SK-N-SH treated with all-trans-retinoic acid at 6 μM for 48 hours (cell line): Measurements from ENCODE around the gene UBL7.

Experiments
- ATAC-seq: fragments of 200-7000 bp; cut with Tn5 transposase; 3 replicates; pipeline ENCODE4 v1.9.1; 2020; ENCODE audit warnings: mild to moderate bottlenecking, moderate library complexity
- ARNTL ChIP-seq: fragments of 450-650 bp; formaldehyde crosslinking; IDR thresholded peaks from 2 replicates; pipeline ENCODE4 v1.5.0; 2020; ENCODE audit warnings: low read depth, mild to moderate bottlenecking, moderate library complexity, borderline replicate concordance
- CREB5 ChIP-seq: fragments of 250-450 bp; sonication (Bioruptor Pico); IDR thresholded peaks from 2 replicates; pipeline ENCODE4 v1.5.1; 2020; ENCODE audit warnings: low read depth, mild to moderate bottlenecking, moderate library complexity
- CSDC2 ChIP-seq: fragments of 250-450 bp; sonication (Bioruptor Pico); IDR thresholded peaks from 2 replicates; pipeline ENCODE4 v1.5.0; 2020; ENCODE audit warnings: mild to moderate bottlenecking, moderate library complexity
- CSRNP3 ChIP-seq: fragments of 250-450 bp; sonication (Bioruptor Pico); IDR thresholded peaks from 2 replicates; pipeline ENCODE4 v1.5.1; 2021; ENCODE audit warnings: mild to moderate bottlenecking, moderate library complexity
- ESRRG ChIP-seq: fragments of 250-450 bp; sonication (Bioruptor Pico); IDR thresholded peaks from 2 replicates; pipeline ENCODE4 v1.6.1; 2021; ENCODE audit warnings: mild to moderate bottlenecking
- GLIS3 ChIP-seq: fragments of 250-450 bp; sonication (Bioruptor Pico); IDR thresholded peaks from 2 replicates; pipeline ENCODE4 v1.5.0; 2020; ENCODE audit warnings: mild to moderate bottlenecking, moderate library complexity
- ISL1 ChIP-seq: fragments of 250-450 bp; sonication (Bioruptor Pico); IDR thresholded peaks from 2 replicates; pipeline ENCODE4 v2.1.2; 2022; ENCODE audit warnings: mild to moderate bottlenecking, moderate library complexity
- OSR1 ChIP-seq: fragments of 250-450 bp; sonication (Bioruptor Pico); IDR thresholded peaks from 2 replicates; pipeline ENCODE4 v1.8.0; 2022; ENCODE audit warnings: moderate library complexity, mild to moderate bottlenecking, inconsistent platforms
- PATZ1 ChIP-seq: fragments of 250-450 bp; sonication (Bioruptor Pico); IDR thresholded peaks from 2 replicates; pipeline ENCODE4 v1.8.0; 2020; ENCODE audit warnings: mild to moderate bottlenecking, moderate library complexity, borderline replicate concordance
- POU6F1 ChIP-seq: fragments of 250-450 bp; sonication (Bioruptor Pico); IDR thresholded peaks from 2 replicates; pipeline ENCODE4 v1.8.0; 2021; ENCODE audit warnings: low read depth, mild to moderate bottlenecking, moderate library complexity, borderline replicate concordance
- PPARA ChIP-seq: fragments of 250-450 bp; sonication (Bioruptor Pico); IDR thresholded peaks from 2 replicates; pipeline ENCODE4 v1.5.0; 2020; ENCODE audit warnings: mild to moderate bottlenecking, borderline replicate concordance
- RARB ChIP-seq: fragments of 250-450 bp; sonication (Bioruptor Pico); IDR thresholded peaks from 2 replicates; pipeline ENCODE4 v1.8.0; 2021; ENCODE audit warnings: mild to moderate bottlenecking, moderate library complexity
- SNAI2 ChIP-seq: fragments of 250-450 bp; sonication (Bioruptor Pico); IDR thresholded peaks from 2 replicates; pipeline ENCODE4 v1.5.0; 2020; ENCODE audit warnings: mild to moderate bottlenecking, moderate library complexity
- TOX ChIP-seq: fragments of 250-450 bp; sonication (Bioruptor Pico); IDR thresholded peaks from 2 replicates; pipeline ENCODE4 v1.8.0; 2021; ENCODE audit warnings: mild to moderate bottlenecking, moderate library complexity, borderline replicate concordance
- TSHZ2 ChIP-seq: fragments of 250-450 bp; sonication (Bioruptor Pico); IDR thresholded peaks from 2 replicates; pipeline ENCODE4 v1.5.0; 2020; ENCODE audit warnings: mild to moderate bottlenecking, moderate library complexity
- ZC3H10 ChIP-seq: fragments of 250-450 bp; sonication (Bioruptor Pico); IDR thresholded peaks from 2 replicates; pipeline ENCODE4 v1.5.1; 2021; ENCODE audit warnings: mild to moderate bottlenecking, moderate library complexity
- ZFP30 ChIP-seq: fragments of 450-650 bp; formaldehyde crosslinking; IDR thresholded peaks from 2 replicates; pipeline ENCODE4 v1.5.0; 2022; ENCODE audit warnings: mild to moderate bottlenecking, moderate library complexity
- ZNF565 ChIP-seq: fragments of 450-650 bp; formaldehyde crosslinking; conservative IDR thresholded peaks from 2 replicates; pipeline ENCODE4 v1.5.0; 2020; ENCODE audit warnings: low read depth, mild to moderate bottlenecking, moderate library complexity
- ZNF70 ChIP-seq: fragments of 450-650 bp; formaldehyde crosslinking; IDR thresholded peaks from 2 replicates; pipeline ENCODE4 v1.5.0; 2020; ENCODE audit warnings: mild to moderate bottlenecking, moderate library complexity
- ZNF8 ChIP-seq: fragments of 450-650 bp; formaldehyde crosslinking; IDR thresholded peaks from 2 replicates; pipeline ENCODE4 v1.5.0; 2020; ENCODE audit warnings: mild to moderate bottlenecking, moderate library complexity

UBL7 gene

GRCh38 chr15:74502301-74502700, 41.3 kb upstream of the UBL7 start:
- TF ChIP-seq OSR1 (no peak), CSDC2 (no peak), ESRRG (no peak), GLIS3 (CRISPR knock-in tag) (no peak), PATZ1 (CRISPR knock-in tag) (no peak), ZNF8 (CRISPR knock-in tag) (no peak), ARNTL (no peak), ZFP30 (CRISPR knock-in tag) (no peak), PPARA (CRISPR knock-in tag) (no peak), TSHZ2 (CRISPR knock-in tag) (no peak), ZNF565 (CRISPR knock-in tag) (no peak), CREB5 (CRISPR knock-in tag) (no peak), RARB (no peak), POU6F1 (no peak), TOX (CRISPR knock-in tag) (no peak), ZNF70 (CRISPR knock-in tag) (no peak), CSRNP3 (CRISPR knock-in tag) (no peak), ISL1 (CRISPR knock-in tag) (no peak)
- no peak for ATAC-seq

GRCh38 chr15:74500401-74500800, 39.4 kb upstream of the UBL7 start:
- no peak for TF ChIP-seq SNAI2 (CRISPR knock-in tag)
- TF ChIP-seq PPARA (CRISPR knock-in tag), result no peak
- TF ChIP-seq ISL1 (CRISPR knock-in tag), result no peak
- no peak for TF ChIP-seq TOX (CRISPR knock-in tag)
- no peak for TF ChIP-seq ZC3H10 (CRISPR knock-in tag)
- no peak for TF ChIP-seq ZFP30 (CRISPR knock-in tag)
- TF ChIP-seq CSDC2, result no peak
- ATAC-seq, result no peak

- ATAC-seq, result no peak
- TF ChIP-seq PATZ1 (CRISPR knock-in tag) (no peak), ZC3H10 (CRISPR knock-in tag) (no peak), OSR1 (no peak), CSRNP3 (CRISPR knock-in tag) (no peak), ISL1 (CRISPR knock-in tag) (no peak), ARNTL (no peak), TSHZ2 (CRISPR knock-in tag) (no peak), ZNF70 (CRISPR knock-in tag) (no peak), SNAI2 (CRISPR knock-in tag) (no peak), POU6F1 (no peak)
Measured at GRCh38 chr15:74499366-74499765, 38.4 kb upstream of the UBL7 start.
